ENCODE data around the gene SH3RF3. TPM values are rescaled to one million over a fixed set of nuclear protein-coding genes. Genes with fewer than 3 reads are reported as not detected.

The SH3RF3 gene
- total RNA-seq, 1 donor from 2014 or later: 1.3 TPM

- no peaks in the 10 kb centered on the region for H3K36me3 Mint-ChIP-seq (ENCODE audit: insufficient read depth)
- H3K27me3 Mint-ChIP-seq: peaks cover 73% of the 10 kb centered on the region
- H3K9me3 Mint-ChIP-seq (ENCODE audit: low read depth): no peaks in the 10 kb centered on the region
- peak overlapping the region; percentile 78 for H3K4me3 Mint-ChIP-seq (ENCODE audit: low read depth)
- H3K4me1 Mint-ChIP-seq (ENCODE audit: low read depth): peaks cover 5% of the 10 kb centered on the region
- TF ChIP-seq CTCF (IDR thresholded peaks at IDR 0.05; ENCODE audit: unreplicated experiment): no peak
- DNase-seq (ENCODE audit: low spot score, unreplicated experiment): no peak
- H3K27ac Mint-ChIP-seq: peak overlapping the region; percentile 74
These were observed 1.1 kb downstream of the SH3RF3 start for GRCh38 chr2:109129921-109130722.

GRCh38 chr2:109130723-109130995 lies 1.7 kb downstream of the SH3RF3 start:
- Mint-ChIP-seq H3K27ac (no peak overlapping the region), H3K4me1 (ENCODE audit: low read depth) (peaks cover 7% of the 10 kb centered on the region), H3K9me3 (ENCODE audit: low read depth) (no peaks in the 10 kb centered on the region), H3K36me3 (ENCODE audit: insufficient read depth) (no peaks in the 10 kb centered on the region), H3K27me3 (peaks cover 78% of the 10 kb centered on the region), H3K4me3 (ENCODE audit: low read depth) (peak overlapping the region; percentile 78)
- no peak for TF ChIP-seq CTCF (IDR thresholded peaks at IDR 0.05; ENCODE audit: unreplicated experiment)
- DNase-seq (ENCODE audit: low spot score, unreplicated experiment): no peak

GRCh38 chr2:109131777-109132176 lies 2.8 kb downstream of the SH3RF3 start:
- no peaks in the 10 kb centered on the region for H3K9me3 Mint-ChIP-seq (ENCODE audit: low read depth)
- H3K4me1 Mint-ChIP-seq (ENCODE audit: low read depth): peaks cover 7% of the 10 kb centered on the region
- H3K36me3 Mint-ChIP-seq (ENCODE audit: insufficient read depth): no peaks in the 10 kb centered on the region
- no peak for TF ChIP-seq CTCF (IDR thresholded peaks at IDR 0.05; ENCODE audit: unreplicated experiment)
- H3K4me3 Mint-ChIP-seq (ENCODE audit: low read depth): no peak overlapping the region
- no peak for DNase-seq (ENCODE audit: low spot score, unreplicated experiment)
- peaks cover 79% of the 10 kb centered on the region for H3K27me3 Mint-ChIP-seq
- H3K27ac Mint-ChIP-seq: no peak overlapping the region

- no peaks in the 10 kb centered on the region for H3K9me3 Mint-ChIP-seq (ENCODE audit: low read depth)
- H3K27me3 Mint-ChIP-seq: peaks cover 80% of the 10 kb centered on the region
- no peaks in the 10 kb centered on the region for H3K36me3 Mint-ChIP-seq (ENCODE audit: insufficient read depth)
- TF ChIP-seq CTCF (IDR thresholded peaks at IDR 0.05; ENCODE audit: unreplicated experiment): no peak
- H3K27ac Mint-ChIP-seq: no peak overlapping the region
- H3K4me1 Mint-ChIP-seq (ENCODE audit: low read depth): peaks cover 8% of the 10 kb centered on the region
- DNase-seq (ENCODE audit: low spot score, unreplicated experiment): no peak
- no peak overlapping the region for H3K4me3 Mint-ChIP-seq (ENCODE audit: low read depth)
These were observed 3.6 kb downstream of the SH3RF3 start for GRCh38 chr2:109132626-109133025.

- peaks cover 13% of the 10 kb centered on the region for H3K4me1 Mint-ChIP-seq (ENCODE audit: low read depth)
- peaks cover 73% of the 10 kb centered on the region for H3K27me3 Mint-ChIP-seq
- no peak for DNase-seq (ENCODE audit: low spot score, unreplicated experiment)
- H3K4me3 Mint-ChIP-seq (ENCODE audit: low read depth): no peak overlapping the region
- no peak overlapping the region for H3K27ac Mint-ChIP-seq
- H3K9me3 Mint-ChIP-seq (ENCODE audit: low read depth): no peaks in the 10 kb centered on the region
- TF ChIP-seq CTCF (IDR thresholded peaks at IDR 0.05; ENCODE audit: unreplicated experiment): no peak
- H3K36me3 Mint-ChIP-seq (ENCODE audit: insufficient read depth): no peaks in the 10 kb centered on the region
These were observed 4.7 kb downstream of the SH3RF3 start for GRCh38 chr2:109133746-109134145.
